Heart left ventricle (tissue), 13 donors: ENCODE data around the gene LRRC26.

ENCODE experiments used
- POLR2A ChIP-seq, 2 donors: fragments of 450-650 bp; IDR thresholded peaks; one replicate each; pipeline ENCODE4 v1.6.1; 2017; ENCODE audit warnings: antibody characterized with exemption in 2 of 2, mild to moderate bottlenecking in 2 of 2, moderate library complexity in 2 of 2
- TF ChIP-seq, protein P1 (sequence below), 12 donors: fragments of 200-600 bp; sonication (generic) in 4 of 12; IDR thresholded peaks; one replicate each; pipeline versions ENCODE4 v1.5.0 to v1.8.0; 2018 to 2022; ENCODE audit warnings: antibody characterized with exemption in 12 of 12, mild to moderate bottlenecking in 5 of 12
- donor health status: ischemic (EF 13 %, LVEDD 7.1; RV severe dilation, severe dysfunction).
- donor health status: DM: no; HTN: yes; CAD: no.
- donor health status: DM: no; HTN: no; CAD: no.
- donor health status: ischemic (EF 25% LVEDD 6.9; RV normal size, moderate dysfunction).
- donor health status: ischemic (EF 25% LVEDD 5.7; RV mildly dilated, moderate dysfunction).
- donor health status: ischemic (EF 35%, LVEDD 5.7; RV mildly dilated, moderate dysfunction).
- donor health status: nonischemic (EF 11% LVEDD 7.7; RV severe dilation, severe dysfunction).
- donor health status: DM: yes; HTN: yes; CAD: no.
- donor health status: PGD.
- donor health status: ischemic (EF 29% LVEDD 5.4; RV normal size, mild dysfunction).
- donor health status: nonischemic (EF 23%, LVEDD 6.1; RV moderate dilation, normal function).

GRCh38 chr9:137150617-137151457, 19.0 kb downstream of the LRRC26 start:
- TF ChIP-seq, protein P1, sequence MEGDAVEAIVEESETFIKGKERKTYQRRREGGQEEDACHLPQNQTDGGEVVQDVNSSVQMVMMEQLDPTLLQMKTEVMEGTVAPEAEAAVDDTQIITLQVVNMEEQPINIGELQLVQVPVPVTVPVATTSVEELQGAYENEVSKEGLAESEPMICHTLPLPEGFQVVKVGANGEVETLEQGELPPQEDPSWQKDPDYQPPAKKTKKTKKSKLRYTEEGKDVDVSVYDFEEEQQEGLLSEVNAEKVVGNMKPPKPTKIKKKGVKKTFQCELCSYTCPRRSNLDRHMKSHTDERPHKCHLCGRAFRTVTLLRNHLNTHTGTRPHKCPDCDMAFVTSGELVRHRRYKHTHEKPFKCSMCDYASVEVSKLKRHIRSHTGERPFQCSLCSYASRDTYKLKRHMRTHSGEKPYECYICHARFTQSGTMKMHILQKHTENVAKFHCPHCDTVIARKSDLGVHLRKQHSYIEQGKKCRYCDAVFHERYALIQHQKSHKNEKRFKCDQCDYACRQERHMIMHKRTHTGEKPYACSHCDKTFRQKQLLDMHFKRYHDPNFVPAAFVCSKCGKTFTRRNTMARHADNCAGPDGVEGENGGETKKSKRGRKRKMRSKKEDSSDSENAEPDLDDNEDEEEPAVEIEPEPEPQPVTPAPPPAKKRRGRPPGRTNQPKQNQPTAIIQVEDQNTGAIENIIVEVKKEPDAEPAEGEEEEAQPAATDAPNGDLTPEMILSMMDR (IDR thresholded peaks at IDR 0.05), result no peak
- no peak for TF ChIP-seq POLR2A (IDR thresholded peaks at IDR 0.05)
